Endothelial cell of umbilical vein (primary cell): ENCODE data around the gene MPST. TPM values are rescaled to one million over a fixed set of nuclear protein-coding genes. Genes with fewer than 3 reads are reported as not detected.

Experiments
- BruUV-seq: library from RNA; stranded (reverse); fragments of 400-500 nt; replicated peaks from 2 replicates; lab custom pipeline; 2021; lab: Mats Ljungman, UMichigan
- CTCF ChIA-PET: fragments of 300-600, 350-600 bp; sonication (Branson Sonifier 250); formaldehyde crosslinking; loops from one replicate; lab custom pipeline; 2021; ENCODE audit warnings: antibody characterized with exemption, inconsistent platforms; lab: Charles Lee
- POLR2A ChIA-PET: fragments of 300-600, 350-600 bp; sonication (Branson Sonifier 250); formaldehyde crosslinking; loops from one replicate; lab custom pipeline; 2021; ENCODE audit warnings: antibody characterized with exemption, inconsistent platforms; lab: Charles Lee
- DNase-seq: peaks from one replicate; pipeline ENCODE4 v3.0.0-alpha.2; 2011; ENCODE audit warnings: low read depth, low spot score
- FAIRE-seq: peaks from 2 replicates; lab custom pipeline; 2011; peaks lifted over from hg19 to GRCh38; lab: Jason Lieb, UNC
- H2AFZ ChIP-seq: 2 replicates; pipeline ENCODE4 v1.6.0; 2012; ENCODE audit warnings: low read depth, low read length, control low read depth, inconsistent platforms
- H3K27ac ChIP-seq: 2 replicates; pipeline ENCODE4 v1.5.1; 2011; ENCODE audit warnings: low read depth, mild to moderate bottlenecking, control low read depth, low read length, moderate library complexity; ENCODE audit not compliant: insufficient read depth
- H3K27me3 ChIP-seq, 2 experiments: 2 replicates each; pipeline versions ENCODE4 v1.6.0 to v1.6.1; 2011; ENCODE audit warnings: low read length in 2 of 2, mixed read lengths in 1 of 2; ENCODE audit not compliant: control insufficient read depth in 2 of 2, insufficient read depth in 2 of 2
- H3K36me3 ChIP-seq, 2 experiments: 2 replicates in 1 of 2; 3 replicates in 1 of 2; pipeline ENCODE4 v1.5.1; 2011; ENCODE audit warnings: low read length in 2 of 2, mild to moderate bottlenecking in 1 of 2, moderate library complexity in 1 of 2; ENCODE audit not compliant: control insufficient read depth in 2 of 2, insufficient read depth in 2 of 2; ENCODE audit errors: extremely low read depth in 1 of 2
- H3K4me1 ChIP-seq: 3 replicates; pipeline ENCODE4 v1.5.1; 2011; ENCODE audit warnings: mild to moderate bottlenecking, low read length; ENCODE audit not compliant: control insufficient read depth, insufficient read depth; ENCODE audit errors: extremely low read depth
- H3K4me2 ChIP-seq: 2 replicates; pipeline ENCODE4 v1.6.1; 2011; ENCODE audit warnings: low read length, control low read depth, mixed read lengths; ENCODE audit not compliant: insufficient read depth
- H3K4me3 ChIP-seq, 3 experiments: fragments of 200-600 bp in 1 of 3; sonication (generic), shearing (Covaris generic) in 1 of 3; replicated peaks in 1 of 3; 2 replicates each; pipeline ENCODE4 v1.5.1; 2011 to 2016; ENCODE audit warnings: control low read depth in 3 of 3, low read length in 3 of 3, mild to moderate bottlenecking in 2 of 3, inconsistent platforms in 1 of 3, low read depth in 1 of 3, moderate library complexity in 1 of 3; ENCODE audit not compliant: insufficient read depth in 1 of 3
- H3K79me2 ChIP-seq: 2 replicates; pipeline ENCODE4 v1.6.0; 2012; ENCODE audit warnings: low read length, inconsistent platforms; ENCODE audit not compliant: control insufficient read depth, insufficient read depth
- H3K9ac ChIP-seq: replicated peaks from 2 replicates; pipeline ENCODE3; 2011; ENCODE audit warnings: low read length, control low read depth; ENCODE audit not compliant: insufficient read depth; ENCODE audit errors: extremely low read depth
- H3K9me1 ChIP-seq: replicated peaks from 3 replicates; pipeline ENCODE4 v1.6.0; 2011; ENCODE audit warnings: mild to moderate bottlenecking, low read length; ENCODE audit not compliant: control insufficient read depth, insufficient read depth; ENCODE audit errors: extremely low read depth
- H3K9me3 ChIP-seq: replicated peaks from 2 replicates; pipeline ENCODE4 v1.5.1; 2012; ENCODE audit warnings: low read length, inconsistent platforms; ENCODE audit not compliant: control insufficient read depth, insufficient read depth
- H4K20me1 ChIP-seq: replicated peaks from 2 replicates; pipeline ENCODE3; 2011; ENCODE audit warnings: mild to moderate bottlenecking, low read length; ENCODE audit not compliant: control insufficient read depth, insufficient read depth; ENCODE audit errors: extremely low read depth
- CTCF ChIP-seq, 2 donors: IDR thresholded peaks; 1 replicate in 1 of 2; 2 replicates in 1 of 2; pipeline ENCODE4 v1.5.1; 2011; ENCODE audit warnings: low read length in 2 of 2, mild to moderate bottlenecking in 2 of 2, moderate library complexity in 2 of 2, control low read depth in 1 of 2, inconsistent platforms in 1 of 2, low read depth in 1 of 2; ENCODE audit not compliant: insufficient read depth in 1 of 2; ENCODE audit errors: extremely low read depth in 1 of 2
- EZH2 ChIP-seq: IDR thresholded peaks from 2 replicates; pipeline ENCODE4 v1.6.1; 2012; ENCODE audit warnings: borderline replicate concordance, low read depth, mild to moderate bottlenecking, moderate library complexity, low read length, inconsistent platforms; ENCODE audit not compliant: severe bottlenecking
- FOS ChIP-seq: IDR thresholded peaks from 2 replicates; pipeline ENCODE4 v1.6.1; 2011; ENCODE audit warnings: mild to moderate bottlenecking, low read length, moderate library complexity, borderline replicate concordance; ENCODE audit not compliant: insufficient read depth
- GATA2 ChIP-seq: IDR thresholded peaks from 2 replicates; pipeline ENCODE4 v1.7.0; 2011; ENCODE audit warnings: low read depth, mild to moderate bottlenecking, moderate library complexity, mixed read lengths, low read length; ENCODE audit not compliant: insufficient read length, insufficient read depth
- JUN ChIP-seq: IDR thresholded peaks from 2 replicates; pipeline ENCODE4 v1.6.1; 2011; ENCODE audit warnings: borderline replicate concordance, low read depth; ENCODE audit not compliant: insufficient read length, insufficient read depth
- MAX ChIP-seq: IDR thresholded peaks from 2 replicates; pipeline ENCODE4 v1.6.1; 2011; ENCODE audit not compliant: insufficient read depth, insufficient read length
- MYC ChIP-seq: IDR thresholded peaks from one replicate; pipeline ENCODE4 v1.6.1; 2011; ENCODE audit warnings: mild to moderate bottlenecking, low read depth, low read length
- POLR2A ChIP-seq: IDR thresholded peaks from 2 replicates; pipeline ENCODE4 v1.6.1; 2012; ENCODE audit warnings: low read depth, mild to moderate bottlenecking, control low read depth, low read length
- POLR2AphosphoS5 ChIP-seq: IDR thresholded peaks from 2 replicates; pipeline ENCODE4 v1.6.1; 2012; ENCODE audit warnings: low read depth, mild to moderate bottlenecking, control low read depth, low read length, moderate library complexity; ENCODE audit not compliant: insufficient read depth
- dilution Hi-C: fragments of 300-500 bp; cut with MboI; formaldehyde crosslinking; loops from one replicate; pipeline ENCODE4 v1.15.0; 2019; ENCODE audit warnings: low sequenced_read_pairs; ENCODE audit not compliant: extremely low pct_ligation_motif_present
- intact Hi-C: fragments of 100-400 bp; cut with micrococcal nuclease; formaldehyde crosslinking; loops from one replicate; pipeline ENCODE4 v1.10.0; 2022
- polyA plus RNA-seq, 4 experiments: library from polyadenylated mRNA; depleted of rRNA in 3 of 4; stranded (reverse) in 3 of 4; unstranded in 1 of 4; fragments of >200 nt; gene quantifications; 2 replicates each; pipeline versions ENCODE4 v1.2.1 to v1.2.3, GENCODE V29; 2011 to 2012; ENCODE audit warnings: missing spikeins in 1 of 4
- total RNA-seq: library from RNA; stranded (reverse); gene quantifications from 2 replicates; pipeline ENCODE4 v1.2.3, GENCODE V29; 2021

MPST gene
- total and polyA plus RNA-seq, 2 donors (not counting 3 experiments of a cell fraction or from before 2014, with no cell fraction given): 93.2 to 124 TPM

GRCh38 chr22:37001826-37002225, 17.7 kb upstream of the MPST start:
- Histone ChIP-seq H4K20me1 (no peaks in the 10 kb centered on the region), H3K4me1 (no peaks in the 10 kb centered on the region), H3K9me1 (no peaks in the 10 kb centered on the region), H3K36me3 (no peaks in the 10 kb centered on the region), H3K4me2 (no peak overlapping the region), H2AFZ (no peak overlapping the region), H3K27ac (no peak overlapping the region), H3K79me2 (no peaks in the 10 kb centered on the region), H3K27me3 (peaks cover 14 to 22% of the 10 kb centered on the region in 2 experiments), H3K4me3 (no peak overlapping the region), H3K9ac (no peak overlapping the region), H3K9me3 (no peaks in the 10 kb centered on the region)
- ChIA-PET POLR2A (no interaction called here), CTCF (no interaction called here)
- BruUV-seq: no TSS peak
- intact Hi-C loops (no loop called here), dilution Hi-C loops (no loop called here)
- FAIRE-seq (no peak), DNase-seq (no peak)
- TF ChIP-seq FOS (no peak), EZH2 (no peak), MYC (no peak), MAX (no peak), POLR2A (no peak), POLR2AphosphoS5 (no peak), JUN (no peak), GATA2 (no peak), CTCF (IDR thresholded peaks at IDR 0.05; ENCODE audit: extremely low read depth in 1 of 2, insufficient read depth in 1 of 2, low read depth in 1 of 2, low read length in 2 of 2) (no peak)
